GM12878 (cell line): ENCODE measurements around the gene ZNF407. TPM values are rescaled to one million over a fixed set of nuclear protein-coding genes. Genes with fewer than 3 reads are reported as not detected.

ENCODE experiments used
- ATAC-seq: fragments of 200-7000 bp; cut with Tn5 transposase; 3 replicates; pipeline ENCODE4 v1.9.1; 2020; ENCODE audit warnings: mild to moderate bottlenecking, moderate library complexity
- BruUV-seq: library from RNA; stranded (reverse); fragments of 400-500 nt; replicated peaks from 2 replicates; lab custom pipeline; 2021; lab: Mats Ljungman, UMichigan
- CTCF ChIA-PET: fragments of 300-600 bp; sonication (Branson Sonifier 250); formaldehyde crosslinking; extraction: SDS; loops from one replicate; lab custom pipeline; 2021; ENCODE audit warnings: inconsistent platforms; lab: Yijun Ruan, JAX
- POLR2A ChIA-PET: fragments of 350-600 bp; formaldehyde crosslinking; extraction: SDS; loops from one replicate; lab custom pipeline; 2021; ENCODE audit warnings: inconsistent platforms; lab: Charles Lee
- RAD21 ChIA-PET: fragments of 300-600 bp; sonication (Branson Sonifier 250); formaldehyde crosslinking; loops from one replicate; lab custom pipeline; 2023; ENCODE audit warnings: antibody characterized with exemption; ENCODE audit not compliant: unreplicated experiment; lab: Charles Lee
- SMC1A ChIA-PET: fragments of 300-600 bp; sonication (Branson Sonifier 250); formaldehyde crosslinking; loops from one replicate; lab custom pipeline; 2023; ENCODE audit not compliant: unreplicated experiment, uncharacterized antibody; lab: Charles Lee
- DNase-seq: peaks from one replicate; pipeline ENCODE4 v3.0.0-alpha.2; 2011; ENCODE audit warnings: low read depth, low spot score
- FAIRE-seq: peaks from 3 replicates; lab custom pipeline; 2011; peaks lifted over from hg19 to GRCh38; lab: Jason Lieb, UNC
- H2AFZ ChIP-seq: 2 replicates; pipeline ENCODE4 v1.6.0; 2011; ENCODE audit warnings: low read depth, low read length, control low read depth; ENCODE audit not compliant: control insufficient read depth
- H3K27ac ChIP-seq: 2 replicates; pipeline ENCODE4 v1.5.1; 2011; ENCODE audit warnings: control low read depth; ENCODE audit not compliant: control insufficient read depth, insufficient read depth
- H3K27me3 ChIP-seq, 2 experiments: replicated peaks in 1 of 2; 2 replicates each; pipeline versions ENCODE4 v1.6.0 to v1.6.1; 2011; ENCODE audit warnings: low read length in 1 of 2; ENCODE audit not compliant: control insufficient read depth in 2 of 2, insufficient read depth in 2 of 2
- H3K36me3 ChIP-seq, 2 experiments: 2 replicates each; pipeline ENCODE4 v1.5.1; 2011; ENCODE audit warnings: low read length in 1 of 2; ENCODE audit not compliant: control insufficient read depth in 2 of 2, insufficient read depth in 2 of 2
- H3K4me1 ChIP-seq: 2 replicates; pipeline ENCODE4 v1.6.1; 2011; ENCODE audit warnings: mild to moderate bottlenecking, low read length, moderate library complexity, mixed read lengths; ENCODE audit not compliant: control insufficient read depth, insufficient read depth
- H3K4me2 ChIP-seq: 2 replicates; pipeline ENCODE4 v1.6.0; 2011; ENCODE audit warnings: control low read depth; ENCODE audit not compliant: control insufficient read depth, insufficient read depth
- H3K4me3 ChIP-seq: fragments of 200-600 bp; sonication (generic); 2 replicates; pipeline ENCODE4 v1.5.1; 2016
- H3K79me2 ChIP-seq: 2 replicates; pipeline ENCODE4 v1.6.0; 2011; ENCODE audit warnings: low read length; ENCODE audit not compliant: control insufficient read depth, insufficient read depth
- H3K9ac ChIP-seq: 2 replicates; pipeline ENCODE4 v1.8.0; 2011; ENCODE audit warnings: low read length, control low read depth, mixed read lengths; ENCODE audit not compliant: control insufficient read depth, insufficient read depth
- H3K9me3 ChIP-seq: replicated peaks from 3 replicates; pipeline ENCODE4 v1.5.1; 2011; ENCODE audit warnings: mild to moderate bottlenecking, low read length; ENCODE audit not compliant: control insufficient read depth, insufficient read depth
- H4K20me1 ChIP-seq: 2 replicates; pipeline ENCODE4 v1.6.0; 2011; ENCODE audit not compliant: control insufficient read depth, insufficient read depth
- CHD1 ChIP-seq: IDR thresholded peaks from 2 replicates; pipeline ENCODE4 v1.6.1; 2012; ENCODE audit warnings: low read depth, low read length, improper control_type of control experiment
- CHD4 ChIP-seq: fragments of 200-600 bp; sonication (generic); IDR thresholded peaks from 2 replicates; pipeline ENCODE4 v1.6.1; 2016; ENCODE audit warnings: mild to moderate bottlenecking
- EZH2 ChIP-seq: IDR thresholded peaks from 2 replicates; pipeline ENCODE4 v1.6.1; 2012; ENCODE audit warnings: low read depth, mild to moderate bottlenecking, control low read depth, inconsistent platforms, low read length, borderline replicate concordance; ENCODE audit not compliant: control insufficient read depth
- FOXK2 ChIP-seq: fragments of 450-650 bp; IDR thresholded peaks from 2 replicates; pipeline ENCODE4 v1.6.1; 2017; ENCODE audit warnings: mild to moderate bottlenecking, moderate library complexity
- GABPA ChIP-seq: IDR thresholded peaks from 2 replicates; pipeline ENCODE4 v1.6.1; 2014; ENCODE audit warnings: antibody characterized with exemption, low read depth, mild to moderate bottlenecking, inconsistent platforms
- IKZF1 ChIP-seq: fragments of 450-650 bp; conservative IDR thresholded peaks from 2 replicates; pipeline ENCODE4 v1.6.1; 2017; ENCODE audit warnings: antibody characterized with exemption, mild to moderate bottlenecking
- IKZF2 ChIP-seq, 2 experiments: fragments of 450-650 bp; IDR thresholded peaks; 2 replicates each; pipeline ENCODE4 v1.6.1; 2017; ENCODE audit warnings: mild to moderate bottlenecking in 2 of 2, moderate library complexity in 2 of 2
- NFIC ChIP-seq: IDR thresholded peaks from 2 replicates; pipeline ENCODE4 v1.6.1; 2012; ENCODE audit warnings: low read depth, mild to moderate bottlenecking, inconsistent platforms, low read length, moderate library complexity
- NFYA ChIP-seq: IDR thresholded peaks from 2 replicates; pipeline ENCODE4 v1.6.1; 2011; ENCODE audit warnings: low read depth, mild to moderate bottlenecking, low read length, improper control_type of control experiment, borderline replicate concordance
- NR2C2 ChIP-seq: IDR thresholded peaks from 2 replicates; pipeline ENCODE4 v1.6.1; 2011; ENCODE audit warnings: borderline replicate concordance, low read depth; ENCODE audit not compliant: control insufficient read depth, insufficient read length
- POU2F2 ChIP-seq: IDR thresholded peaks from 3 replicates; pipeline ENCODE4 v1.6.1; 2011; ENCODE audit warnings: low read depth, mild to moderate bottlenecking, low read length, borderline replicate concordance
- RELA ChIP-seq: fragments of 450-650 bp; IDR thresholded peaks from 2 replicates; pipeline ENCODE4 v1.8.0; 2014; ENCODE audit warnings: borderline replicate concordance; ENCODE audit not compliant: partially characterized antibody
- SIN3A ChIP-seq: IDR thresholded peaks from 2 replicates; pipeline ENCODE4 v1.6.1; 2012; ENCODE audit warnings: low read depth, low read length, improper control_type of control experiment
- SUZ12 ChIP-seq: fragments of 200-600 bp; sonication (generic); IDR thresholded peaks from one replicate; pipeline ENCODE4 v1.6.1; 2018; ENCODE audit warnings: antibody characterized with exemption, mild to moderate bottlenecking; ENCODE audit not compliant: unreplicated experiment
- WRNIP1 ChIP-seq: IDR thresholded peaks from 2 replicates; pipeline ENCODE4 v1.6.1; 2011; ENCODE audit warnings: low read depth, low read length, improper control_type of control experiment, borderline replicate concordance
- ZNF274 ChIP-seq: IDR thresholded peaks from one replicate; pipeline ENCODE4 v1.8.0; 2011; ENCODE audit not compliant: insufficient read length, insufficient read depth
- ZNF384 ChIP-seq: IDR thresholded peaks from 2 replicates; pipeline ENCODE4 v1.6.1; 2012; ENCODE audit warnings: low read depth, mild to moderate bottlenecking, low read length, improper control_type of control experiment, borderline replicate concordance
- WGBS: methylation state at CpG from one replicate; pipeline ENCODE4 v1.1.6; 2016; ENCODE audit warnings: low lambda C conversion rate; ENCODE audit not compliant: insufficient replicate concordance, insufficient coverage; ENCODE audit errors: missing lambda C conversion rate; 5-methylcytosine and 5-hydroxymethylcytosine counted together
- in situ Hi-C: fragments of 300-500 bp; cut with MboI; formaldehyde crosslinking; loops from 9 replicates; pipeline ENCODE4 v1.14.3; 2018; ENCODE audit warnings: mixed read lengths
- intact Hi-C: fragments of 100-400 bp; cut with micrococcal nuclease; formaldehyde crosslinking; loops from one replicate; pipeline ENCODE4 v1.14.2; 2022; ENCODE audit not compliant: unreplicated experiment
- polyA plus RNA-seq, 11 experiments: library from polyadenylated mRNA; depleted of rRNA in 4 of 11; unstranded in 6 of 11; stranded (reverse) in 5 of 11; fragments of >200 nt; fragmentation: Nextera tagmentation in 4 of 11; fragmentation: Illumina TruSeq in 1 of 11; extraction: Ambion mirVana in 4 of 11; extraction: Trizol in 1 of 11; gene quantifications; 1 replicate in 1 of 11; 2 replicates in 10 of 11; pipeline versions ENCODE4 v1.2.1 to v1.2.3, GENCODE V29; 2011 to 2016; ENCODE audit warnings: inconsistent platforms in 2 of 11, missing spikeins in 2 of 11, low read depth in 1 of 11
- total RNA-seq, 4 experiments: library from RNA; depleted of rRNA in 3 of 4; stranded (reverse); fragments of >200 nt in 3 of 4; fragmentation: Illumina TruSeq in 1 of 4; extraction: Trizol in 1 of 4; gene quantifications; 2 replicates each; pipeline versions ENCODE4 v1.2.1 to v1.2.3, GENCODE V29; 2013 to 2021
- TF ChIP-seq, protein P1 (sequence below): IDR thresholded peaks from 2 replicates; pipeline ENCODE4 v1.6.1; 2011; ENCODE audit warnings: borderline replicate concordance, low read depth, mild to moderate bottlenecking, moderate library complexity, low read length; ENCODE audit not compliant: insufficient read depth, poor library complexity, severe bottlenecking
- TF ChIP-seq, protein P2 (sequence below): fragments of 450-650 bp; IDR thresholded peaks from 2 replicates; pipeline ENCODE4 v1.6.1; 2018; ENCODE audit warnings: borderline replicate concordance, mild to moderate bottlenecking; ENCODE audit not compliant: partially characterized antibody
- TF ChIP-seq, protein P3 (sequence below): fragments of 450-650 bp; IDR thresholded peaks from 2 replicates; pipeline ENCODE4 v1.6.1; 2017; ENCODE audit warnings: borderline replicate concordance

The ZNF407 gene
- total and polyA plus RNA-seq, 10 of the 15 experiments (the other 5 are each of a cell fraction or from before 2014, with no cell fraction given) = 0.69 to 11.6 (median 5.3) TPM

DNA sequence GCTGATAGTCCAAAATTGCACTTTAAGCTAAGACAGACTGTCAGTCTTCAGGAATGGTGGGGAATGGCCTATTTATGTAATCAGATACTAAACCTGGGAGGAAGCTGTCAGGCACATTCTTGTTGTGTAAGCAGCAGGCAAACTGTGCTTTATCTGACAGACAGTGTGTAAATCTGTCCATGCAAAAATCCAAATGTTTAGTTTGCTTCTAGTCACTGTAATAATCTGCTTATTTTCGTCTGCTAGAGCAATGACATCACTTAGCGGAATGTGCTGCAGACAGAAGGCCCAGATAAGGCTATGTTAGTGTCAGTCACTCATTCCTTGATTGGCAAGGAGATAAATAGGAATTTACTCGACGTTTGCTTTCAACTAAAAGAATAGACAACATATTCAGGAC, 263.5 kb downstream of the ZNF407 start (continued):
- TF ChIP-seq, protein P1, sequence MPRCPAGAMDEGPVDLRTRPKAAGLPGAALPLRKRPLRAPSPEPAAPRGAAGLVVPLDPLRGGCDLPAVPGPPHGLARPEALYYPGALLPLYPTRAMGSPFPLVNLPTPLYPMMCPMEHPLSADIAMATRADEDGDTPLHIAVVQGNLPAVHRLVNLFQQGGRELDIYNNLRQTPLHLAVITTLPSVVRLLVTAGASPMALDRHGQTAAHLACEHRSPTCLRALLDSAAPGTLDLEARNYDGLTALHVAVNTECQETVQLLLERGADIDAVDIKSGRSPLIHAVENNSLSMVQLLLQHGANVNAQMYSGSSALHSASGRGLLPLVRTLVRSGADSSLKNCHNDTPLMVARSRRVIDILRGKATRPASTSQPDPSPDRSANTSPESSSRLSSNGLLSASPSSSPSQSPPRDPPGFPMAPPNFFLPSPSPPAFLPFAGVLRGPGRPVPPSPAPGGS = no peak
- TF ChIP-seq CHD1 = no peak
- no peak for TF ChIP-seq SIN3A
- no peak for TF ChIP-seq IKZF2 (IDR thresholded peaks at IDR 0.05)
- TF ChIP-seq NR2C2 = no peak
- TF ChIP-seq, all 136 proteins: peak for 0

DNA sequence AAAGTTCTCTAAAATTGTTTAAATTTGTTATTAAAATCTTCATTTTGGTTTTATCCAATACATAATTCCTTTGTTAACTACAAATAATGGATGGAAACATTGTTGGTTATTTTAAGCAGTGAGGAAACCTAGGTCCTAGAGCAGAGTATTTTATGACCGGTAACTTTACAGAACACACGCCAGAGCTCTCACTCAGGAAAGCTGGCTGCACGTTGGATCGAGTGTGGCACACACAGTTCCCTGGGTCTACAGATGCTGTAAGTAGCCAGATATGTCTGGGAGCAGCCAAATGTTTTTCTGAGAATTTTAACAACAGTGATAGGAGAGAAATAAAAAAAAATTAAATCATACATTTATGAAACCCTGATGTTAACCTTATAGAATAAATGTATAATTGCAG, 264.4 kb downstream of the ZNF407 start:
- Histone ChIP-seq H3K27me3 (no peaks in the 10 kb centered on the region), H3K4me1 (no peaks in the 10 kb centered on the region), H2AFZ (no peak overlapping the region), H3K27ac (no peak overlapping the region), H3K36me3 (no peaks in the 10 kb centered on the region), H3K4me3 (no peak overlapping the region), H3K4me2 (no peak overlapping the region), H3K9ac (no peak overlapping the region), H3K79me2 (no peaks in the 10 kb centered on the region), H4K20me1 (no peaks in the 10 kb centered on the region), H3K9me3 (no peaks in the 10 kb centered on the region)
- DNase-seq (no peak), FAIRE-seq (no peak), ATAC-seq (no peak)
- no TSS peak for BruUV-seq
- ChIA-PET RAD21 (no interaction called here), POLR2A (no interaction called here), CTCF (interaction anchor here (1.2 kb wide), 1 partner anchor 10 kb away, joined by 3 read pairs; no protein-coding TSS in a partner anchor), SMC1A (interaction anchor here (0.6 kb wide), 1 partner anchor 89 kb away, joined by 3 read pairs; no protein-coding TSS in a partner anchor)
- intact Hi-C loops = no loop called here
- 99% methylated on average over 4 of the region's 4 CpGs for WGBS
- no peak for TF ChIP-seq WRNIP1
- no peak for TF ChIP-seq NFYA
- no peak for TF ChIP-seq NFIC
- TF ChIP-seq, protein P2, sequence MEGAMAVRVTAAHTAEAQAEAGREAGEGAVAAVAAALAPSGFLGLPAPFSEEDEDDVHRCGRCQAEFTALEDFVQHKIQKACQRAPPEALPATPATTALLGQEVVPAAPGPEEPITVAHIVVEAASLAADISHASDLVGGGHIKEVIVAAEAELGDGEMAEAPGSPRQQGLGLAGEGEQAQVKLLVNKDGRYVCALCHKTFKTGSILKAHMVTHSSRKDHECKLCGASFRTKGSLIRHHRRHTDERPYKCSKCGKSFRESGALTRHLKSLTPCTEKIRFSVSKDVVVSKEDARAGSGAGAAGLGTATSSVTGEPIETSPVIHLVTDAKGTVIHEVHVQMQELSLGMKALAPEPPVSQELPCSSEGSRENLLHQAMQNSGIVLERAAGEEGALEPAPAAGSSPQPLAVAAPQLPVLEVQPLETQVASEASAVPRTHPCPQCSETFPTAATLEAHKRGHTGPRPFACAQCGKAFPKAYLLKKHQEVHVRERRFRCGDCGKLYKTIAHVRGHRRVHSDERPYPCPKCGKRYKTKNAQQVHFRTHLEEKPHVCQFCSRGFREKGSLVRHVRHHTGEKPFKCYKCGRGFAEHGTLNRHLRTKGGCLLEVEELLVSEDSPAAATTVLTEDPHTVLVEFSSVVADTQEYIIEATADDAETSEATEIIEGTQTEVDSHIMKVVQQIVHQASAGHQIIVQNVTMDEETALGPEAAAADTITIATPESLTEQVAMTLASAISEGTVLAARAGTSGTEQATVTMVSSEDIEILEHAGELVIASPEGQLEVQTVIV = no peak
- no peak for TF ChIP-seq EZH2
- TF ChIP-seq POU2F2 = no peak
- TF ChIP-seq FOXK2 = no peak
- no peak for TF ChIP-seq ZNF384
- TF ChIP-seq IKZF1 = no peak
- TF ChIP-seq, protein P3, sequence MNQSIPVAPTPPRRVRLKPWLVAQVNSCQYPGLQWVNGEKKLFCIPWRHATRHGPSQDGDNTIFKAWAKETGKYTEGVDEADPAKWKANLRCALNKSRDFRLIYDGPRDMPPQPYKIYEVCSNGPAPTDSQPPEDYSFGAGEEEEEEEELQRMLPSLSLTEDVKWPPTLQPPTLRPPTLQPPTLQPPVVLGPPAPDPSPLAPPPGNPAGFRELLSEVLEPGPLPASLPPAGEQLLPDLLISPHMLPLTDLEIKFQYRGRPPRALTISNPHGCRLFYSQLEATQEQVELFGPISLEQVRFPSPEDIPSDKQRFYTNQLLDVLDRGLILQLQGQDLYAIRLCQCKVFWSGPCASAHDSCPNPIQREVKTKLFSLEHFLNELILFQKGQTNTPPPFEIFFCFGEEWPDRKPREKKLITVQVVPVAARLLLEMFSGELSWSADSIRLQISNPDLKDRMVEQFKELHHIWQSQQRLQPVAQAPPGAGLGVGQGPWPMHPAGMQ = no peak
- no peak for TF ChIP-seq GABPA
- TF ChIP-seq SUZ12 = no peak
- no peak for TF ChIP-seq CHD4
- TF ChIP-seq RELA = no peak
- no peak for TF ChIP-seq ZNF274
- in situ Hi-C loops = no loop called here
